RWPE1 (cell line): Measurements from ENCODE around the gene DCDC2.
"Not testable (repeated sequence)": the region's sequence is repeated elsewhere in the genome, so short reads cannot be mapped to it uniquely, and the experiment has no call there.

Source experiments
- CTCF ChIA-PET: fragments of 350-600 bp; sonication (Branson Sonifier 250); formaldehyde crosslinking; extraction: SDS; loops from one replicate; lab custom pipeline; 2021; lab: Yijun Ruan, JAX
- POLR2A ChIA-PET: fragments of 400-600 bp; formaldehyde crosslinking; extraction: SDS; loops from one replicate; lab custom pipeline; 2020; ENCODE audit warnings: antibody characterized with exemption; ENCODE audit not compliant: low non-redundant PET; lab: Yijun Ruan, JAX
- DNase-seq: peaks from one replicate; pipeline ENCODE4 v3.0.0; 2012; ENCODE audit warnings: low spot score
- H3K27ac ChIP-seq: fragments of 450-650 bp; 2 replicates; pipeline ENCODE4 v1.5.1; 2017
- TF ChIP-seq, protein P1 (sequence below): fragments of 450-650 bp; conservative IDR thresholded peaks from 2 replicates; pipeline ENCODE4 v1.5.1; 2017; ENCODE audit warnings: low read depth, mild to moderate bottlenecking

DCDC2 gene

DNA sequence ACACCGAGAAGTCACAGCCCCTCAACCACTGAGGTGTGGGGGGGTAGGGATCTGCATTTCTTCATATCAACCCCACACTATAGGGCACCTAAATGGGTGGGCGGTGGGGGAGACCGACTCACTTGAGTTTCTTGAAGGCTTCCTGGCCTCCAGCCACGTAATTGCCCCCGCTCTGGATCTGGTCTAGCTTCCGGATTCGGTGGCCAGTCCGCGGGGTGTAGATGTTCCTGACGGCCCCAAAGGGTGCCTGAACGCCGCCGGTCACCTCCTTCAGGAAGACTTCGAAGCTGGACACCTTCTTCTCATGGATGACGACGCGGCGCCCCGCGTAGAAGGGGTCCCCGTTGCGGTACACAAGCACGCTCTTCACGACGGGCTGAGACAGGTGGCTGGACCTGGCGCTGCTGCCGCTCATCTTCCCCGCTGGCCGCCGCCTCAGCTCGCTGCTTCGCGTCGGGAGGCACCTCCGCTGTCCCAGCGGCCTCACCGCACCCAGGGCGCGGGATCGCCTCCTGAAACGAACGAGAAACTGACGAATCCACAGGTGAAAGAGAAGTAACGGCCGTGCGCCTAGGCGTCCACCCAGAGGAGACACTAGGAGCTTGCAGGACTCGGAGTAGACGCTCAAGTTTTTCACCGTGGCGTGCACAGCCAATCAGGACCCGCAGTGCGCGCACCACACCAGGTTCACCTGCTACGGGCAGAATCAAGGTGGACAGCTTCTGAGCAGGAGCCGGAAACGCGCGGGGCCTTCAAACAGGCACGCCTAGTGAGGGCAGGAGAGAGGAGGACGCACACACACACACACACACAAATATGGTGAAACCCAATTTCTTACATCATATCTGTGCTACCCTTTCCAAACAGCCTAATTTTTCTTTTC, at the start of gene DCDC2:
TSS of gene DCDC2 (minus strand) at position 724 of the 883 bp plus-strand sequence. CDS start at position 415, 309 bp downstream.
- no peak within 1 kb of the TSS for H3K27ac ChIP-seq
- ChIA-PET CTCF (interaction anchor here (1.1 to 1.2 kb wide), 2 partner anchors 42 to 75 kb away, joined by 3 to 4 read pairs; no protein-coding TSS in a partner anchor), POLR2A (no interaction called here)
- DNase-seq = no peak
- TF ChIP-seq, protein P1, sequence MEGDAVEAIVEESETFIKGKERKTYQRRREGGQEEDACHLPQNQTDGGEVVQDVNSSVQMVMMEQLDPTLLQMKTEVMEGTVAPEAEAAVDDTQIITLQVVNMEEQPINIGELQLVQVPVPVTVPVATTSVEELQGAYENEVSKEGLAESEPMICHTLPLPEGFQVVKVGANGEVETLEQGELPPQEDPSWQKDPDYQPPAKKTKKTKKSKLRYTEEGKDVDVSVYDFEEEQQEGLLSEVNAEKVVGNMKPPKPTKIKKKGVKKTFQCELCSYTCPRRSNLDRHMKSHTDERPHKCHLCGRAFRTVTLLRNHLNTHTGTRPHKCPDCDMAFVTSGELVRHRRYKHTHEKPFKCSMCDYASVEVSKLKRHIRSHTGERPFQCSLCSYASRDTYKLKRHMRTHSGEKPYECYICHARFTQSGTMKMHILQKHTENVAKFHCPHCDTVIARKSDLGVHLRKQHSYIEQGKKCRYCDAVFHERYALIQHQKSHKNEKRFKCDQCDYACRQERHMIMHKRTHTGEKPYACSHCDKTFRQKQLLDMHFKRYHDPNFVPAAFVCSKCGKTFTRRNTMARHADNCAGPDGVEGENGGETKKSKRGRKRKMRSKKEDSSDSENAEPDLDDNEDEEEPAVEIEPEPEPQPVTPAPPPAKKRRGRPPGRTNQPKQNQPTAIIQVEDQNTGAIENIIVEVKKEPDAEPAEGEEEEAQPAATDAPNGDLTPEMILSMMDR = no peak

GRCh38 chr6:24405262-24405661, 47.4 kb upstream of the DCDC2 start:
- CTCF ChIA-PET = no interaction called here
- no peak overlapping the region for H3K27ac ChIP-seq

DNA sequence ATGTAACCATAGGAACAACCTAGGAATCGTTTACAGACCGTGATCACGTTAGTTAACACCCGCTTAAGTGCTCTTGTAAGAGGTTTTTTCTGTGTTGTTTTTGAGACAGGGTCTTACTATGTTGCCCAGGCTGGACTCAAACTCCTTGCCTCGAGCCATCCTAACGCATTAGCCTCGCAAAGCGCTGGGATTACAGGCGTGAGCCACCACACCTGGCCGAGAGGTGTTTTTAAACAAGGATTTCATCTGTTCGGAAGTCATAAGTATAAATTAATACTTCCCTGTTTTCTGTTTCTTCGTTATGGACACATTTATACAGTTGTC, 45.6 kb upstream of the DCDC2 start:
- ChIA-PET POLR2A (no interaction called here), CTCF (no interaction called here)
- H3K27ac ChIP-seq = peak overlapping the region; percentile 68
- TF ChIP-seq, protein P1 = no peak
- DNase-seq = peak; percentile 45

More at GRCh38 chr6:24405262-24405661, 47.4 kb upstream of the DCDC2 start:
- TF ChIP-seq, protein P1 = no peak
- POLR2A ChIA-PET = interaction anchor here (0.7 kb wide), 1 partner anchor 44 kb away, joined by 11 read pairs; no protein-coding TSS in a partner anchor
- DNase-seq = no peak

DNA sequence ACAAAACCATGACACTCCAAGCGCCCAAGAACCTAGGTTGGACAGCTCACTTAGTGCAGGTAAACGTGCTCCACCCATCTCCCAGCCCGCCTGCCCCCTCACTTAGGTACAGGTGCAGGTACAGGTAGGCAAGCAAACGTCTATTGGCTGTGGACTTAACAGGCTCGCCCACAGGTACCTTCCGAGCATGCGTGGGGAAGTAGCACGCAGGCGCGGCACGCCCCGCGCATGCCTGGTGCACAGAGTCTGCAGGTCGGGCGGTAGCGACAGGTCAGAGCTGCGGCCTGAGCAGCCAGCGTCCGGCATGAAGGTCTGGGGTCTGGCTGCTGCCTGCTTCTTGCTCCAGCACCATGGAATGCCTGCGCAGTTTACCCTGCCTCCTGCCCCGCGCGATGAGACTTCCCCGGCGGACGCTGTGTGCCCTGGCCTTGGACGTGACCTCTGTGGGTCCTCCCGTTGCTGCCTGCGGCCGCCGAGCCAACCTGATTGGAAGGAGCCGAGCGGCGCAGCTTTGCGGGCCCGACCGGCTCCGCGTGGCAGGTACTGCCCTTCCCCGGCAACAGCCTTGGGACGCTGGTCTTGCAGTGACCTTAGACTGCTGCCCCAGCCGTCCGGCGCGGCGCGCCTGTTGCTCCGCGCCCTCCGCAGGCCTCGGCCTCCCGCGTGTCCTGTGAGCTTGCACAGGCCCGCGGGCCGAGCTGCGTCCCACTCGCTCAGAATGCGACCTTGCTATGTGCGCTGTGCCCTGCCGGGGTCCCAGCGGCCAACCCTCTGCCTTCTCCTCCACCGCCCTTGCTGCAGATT, 45.0 kb upstream of the DCDC2 start, which contains the start of gene MRS2:
TSS of gene MRS2 (plus strand) at position 240 of the 804 bp plus-strand sequence. CDS start at position 351, 111 bp downstream.
- TF ChIP-seq, protein P1 = no peak
- DNase-seq = peak; percentile 81
- POLR2A ChIA-PET = no interaction called here
- CTCF ChIA-PET = no interaction called here
- peak within 1 kb of the TSS; percentile 68 for H3K27ac ChIP-seq

GRCh38 chr6:24401458-24401857, 43.6 kb upstream of the DCDC2 start:
- TF ChIP-seq, protein P1 = no peak
- ChIA-PET POLR2A (no interaction called here), CTCF (interaction anchor here (0.6 kb wide), 1 partner anchor 94 kb away, joined by 3 read pairs; no protein-coding TSS in a partner anchor)
- DNase-seq = no peak
- no peak overlapping the region for H3K27ac ChIP-seq

- CTCF ChIA-PET = interaction anchor here (0.6 kb wide), 1 partner anchor 95 kb away, joined by 3 read pairs; no protein-coding TSS in a partner anchor
- POLR2A ChIA-PET, DNase-seq, H3K27ac ChIP-seq: not testable (repeated sequence)
Measured at GRCh38 chr6:24400045-24401039, 42.5 kb upstream of the DCDC2 start.
